Measurements from ENCODE around the gene DENND1B.
"Not testable (repeated sequence)": the region's sequence is repeated elsewhere in the genome, so short reads cannot be mapped to it uniquely, and the experiment has no call there.

DENND1B gene

DNA sequence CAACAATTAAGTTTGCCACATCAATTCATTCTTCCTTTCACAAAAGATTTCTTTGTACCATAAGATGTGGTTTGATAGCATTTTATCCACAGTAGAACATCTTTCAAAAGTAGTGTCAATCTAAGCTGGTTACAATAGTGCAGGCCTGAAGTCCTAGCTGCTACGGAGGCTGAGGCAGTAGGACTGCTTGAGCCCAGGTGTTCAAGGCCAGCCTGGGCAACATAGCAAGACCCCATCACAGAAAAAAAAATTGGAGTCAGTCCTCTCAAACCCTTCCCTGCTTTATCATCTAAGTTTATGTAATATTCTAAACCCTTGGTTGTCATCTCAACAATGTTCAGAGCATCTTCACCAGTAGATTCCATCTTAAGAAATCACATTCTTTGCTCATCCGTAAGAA, 31.7 kb downstream of the DENND1B start:
- no peak for DNase-seq (ENCODE audit: low spot score)

DNA sequence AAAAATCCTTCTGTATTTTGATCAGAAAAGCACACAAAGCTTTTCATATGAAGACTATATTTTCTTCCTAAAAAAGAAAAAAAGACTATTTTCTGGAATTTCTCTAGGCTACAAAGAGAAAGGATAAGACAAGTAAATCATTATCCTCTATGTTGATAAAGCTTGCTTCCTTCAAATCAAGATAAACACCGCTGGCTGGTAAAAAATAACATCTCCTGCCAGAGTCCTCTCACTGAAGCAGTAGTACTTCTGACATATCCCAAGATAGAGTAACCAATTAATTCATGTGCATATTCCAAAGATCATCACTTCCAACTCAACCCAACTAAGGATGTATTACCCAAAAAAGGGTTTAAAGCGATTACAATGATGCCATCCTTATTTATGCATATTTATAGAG, 34.3 kb downstream of the DENND1B start:
- DNase-seq (ENCODE audit: low spot score): no peak

DNA sequence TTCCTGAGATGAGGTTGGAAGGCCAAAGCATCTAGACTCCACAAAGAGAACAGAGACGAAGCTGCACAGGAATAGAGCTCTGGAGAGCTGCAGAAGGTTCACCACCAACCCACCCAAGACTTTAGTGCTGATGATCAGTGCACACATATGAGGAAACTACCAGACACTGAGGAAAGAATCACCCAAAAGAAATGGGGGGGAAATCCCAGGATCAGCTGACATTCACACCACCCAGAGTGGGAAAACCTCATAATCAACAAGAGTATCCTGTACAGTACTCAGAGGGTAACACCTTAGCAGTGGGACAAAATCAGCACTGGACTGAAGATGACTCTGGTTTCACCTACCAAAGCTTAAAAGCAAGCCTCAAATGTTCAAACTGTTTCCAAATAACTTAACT, 36.4 kb downstream of the DENND1B start:
- DNase-seq (ENCODE audit: low spot score): no peak

DNA sequence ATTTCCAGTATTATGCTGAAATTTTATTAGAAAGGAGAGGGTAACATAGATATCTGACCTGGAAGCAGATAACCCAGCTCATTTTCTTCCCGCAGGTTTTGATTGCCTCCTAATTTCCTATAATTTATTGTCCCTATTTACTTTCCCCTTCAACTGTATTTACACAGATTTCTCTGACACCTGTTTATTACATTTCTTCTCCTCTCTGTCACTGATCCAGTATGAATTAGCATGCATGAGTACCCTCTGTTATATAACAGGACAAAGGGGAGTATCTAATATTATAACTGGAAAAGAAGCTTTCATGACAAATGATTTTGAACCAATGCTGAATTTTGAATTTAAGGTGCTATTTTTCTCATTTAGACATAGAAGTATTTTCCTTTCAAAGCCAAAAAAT, 37.4 kb downstream of the DENND1B start:
- no peak for DNase-seq (ENCODE audit: low spot score)

DNA sequence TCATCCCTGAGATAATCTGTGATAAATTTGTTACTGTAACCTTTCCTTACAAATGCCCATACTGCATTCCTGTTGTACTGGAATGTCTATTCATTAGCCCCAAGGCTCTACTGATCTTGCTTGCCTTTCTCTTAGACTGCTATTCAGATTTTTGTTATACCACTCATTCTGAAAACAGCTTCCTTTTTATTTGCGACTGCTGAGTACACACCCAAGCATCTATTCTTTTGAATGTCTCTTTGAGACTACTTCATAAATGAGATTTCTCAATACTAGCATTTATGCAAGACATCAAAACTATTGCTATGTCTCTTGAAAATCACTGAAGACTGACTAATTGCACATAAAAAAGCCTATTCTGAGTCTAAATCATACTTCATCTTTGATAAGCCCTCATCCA, 38.6 kb downstream of the DENND1B start:
- DNase-seq (ENCODE audit: low spot score): no peak

DNA sequence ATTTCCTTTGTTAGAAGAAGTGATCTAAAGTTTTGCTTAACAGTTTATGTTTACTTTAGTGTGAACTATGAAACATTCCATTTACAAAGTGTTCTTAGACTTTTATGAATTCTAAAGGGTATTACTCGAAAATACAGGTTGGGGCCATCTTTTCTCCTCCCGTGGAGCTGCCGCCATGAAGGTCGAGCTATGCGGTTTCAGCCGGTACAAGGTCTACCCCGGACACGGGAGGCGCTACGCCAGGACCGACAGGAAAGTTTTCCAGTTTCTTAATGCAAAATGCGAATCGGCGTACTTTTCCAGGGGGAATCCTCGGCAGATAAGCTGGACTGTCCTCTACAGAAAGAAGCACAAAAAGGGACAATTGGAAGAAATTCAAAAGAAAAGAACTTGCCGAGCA, 39.8 kb downstream of the DENND1B start:
- no peak for DNase-seq (ENCODE audit: low spot score)

DNA sequence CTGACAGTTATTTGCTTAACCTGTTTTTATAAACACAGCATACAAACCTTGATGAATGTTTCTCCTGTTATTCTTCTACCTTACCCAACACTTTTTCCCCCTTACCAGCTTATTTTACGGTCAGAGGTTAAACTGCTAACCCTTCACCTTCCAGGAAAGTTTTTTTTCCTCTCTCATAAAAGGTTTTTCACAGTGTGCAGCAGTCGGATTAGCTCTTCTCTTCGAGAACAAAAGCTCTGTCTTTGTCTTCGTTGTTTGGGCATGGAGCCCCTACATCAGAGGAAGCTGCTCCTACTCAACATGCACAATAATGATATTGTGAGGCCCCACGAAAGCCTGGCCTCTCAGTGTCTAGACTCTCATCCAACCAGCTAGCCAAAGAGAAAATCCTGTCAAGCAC, 42.0 kb downstream of the DENND1B start:
- no peak for DNase-seq (ENCODE audit: low spot score)

DNA sequence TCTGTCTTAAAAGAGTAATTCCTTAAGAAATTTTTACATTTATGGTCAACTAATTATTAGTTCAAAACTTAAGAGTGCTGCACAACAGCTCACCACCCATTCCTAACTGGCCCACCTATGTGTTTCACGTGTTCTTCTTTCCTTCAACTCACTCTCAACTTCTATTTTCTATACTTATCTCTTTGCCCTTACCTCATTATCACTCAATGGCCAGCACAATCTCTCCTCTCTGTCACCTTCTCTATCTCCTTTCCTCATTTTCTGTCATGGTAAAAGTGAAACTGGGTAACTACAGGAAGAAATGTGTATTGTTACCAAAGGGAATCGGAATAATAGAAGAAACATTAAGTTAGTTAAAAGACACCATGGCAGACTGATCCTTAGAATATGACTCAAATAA, 43.1 kb downstream of the DENND1B start:
- DNase-seq (ENCODE audit: low spot score): no peak

DNA sequence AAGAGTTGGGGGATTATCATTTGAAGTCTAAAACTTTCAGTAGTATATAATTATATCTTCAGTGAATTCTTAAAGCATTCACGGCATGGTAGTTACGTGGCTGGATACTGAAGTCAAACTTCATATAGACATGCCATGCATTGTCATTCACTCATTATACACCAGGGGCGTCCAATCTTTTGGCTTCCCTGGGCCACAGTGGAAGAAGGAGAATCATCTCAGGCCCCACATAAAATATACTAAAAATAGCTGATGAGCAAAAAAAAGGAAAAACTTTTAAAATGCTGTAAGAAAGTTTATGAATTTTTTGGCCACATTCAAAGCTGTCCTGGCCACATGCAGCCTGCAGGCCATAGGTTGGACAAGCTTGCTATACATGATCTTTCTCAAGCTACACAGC, 43.8 kb downstream of the DENND1B start:
- no peak for DNase-seq (ENCODE audit: low spot score)

DNA sequence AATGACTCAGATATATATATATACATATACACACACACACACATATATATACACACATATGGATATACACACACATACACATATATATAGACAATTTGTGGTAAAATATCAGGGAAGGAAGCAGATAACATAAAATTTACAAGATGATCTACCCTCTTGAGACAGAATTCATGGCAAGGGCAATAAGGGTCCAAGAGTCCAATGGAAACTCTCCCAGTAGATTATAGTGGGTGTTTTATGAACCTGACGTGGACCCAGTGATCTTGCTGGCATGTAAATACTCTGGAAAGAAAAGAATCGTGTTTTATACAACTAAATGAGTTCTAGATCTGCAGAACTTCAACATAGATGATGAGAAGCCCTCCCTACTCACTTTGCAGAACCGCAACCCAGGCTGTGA, 49.3 kb downstream of the DENND1B start:
- DNase-seq (ENCODE audit: low spot score): no peak

DNA sequence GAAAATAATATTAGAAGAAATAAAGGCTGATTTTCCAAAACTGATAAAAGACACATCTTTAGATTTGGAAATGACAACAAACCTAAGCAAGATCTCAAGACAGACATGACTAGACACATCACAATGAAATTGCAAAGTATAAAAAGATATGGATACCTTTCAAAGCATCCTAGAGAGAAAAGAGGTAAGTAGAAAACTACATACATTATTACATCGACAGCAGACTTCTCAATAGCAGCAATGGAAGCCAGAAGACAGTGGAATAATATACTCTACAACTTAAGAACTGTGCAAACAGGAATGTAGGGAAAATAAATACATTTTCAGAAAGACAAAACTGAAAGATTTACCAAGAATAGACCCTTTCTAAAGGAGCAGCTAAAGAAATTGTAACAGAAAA, 50.2 kb downstream of the DENND1B start:
- DNase-seq (ENCODE audit: low spot score): no peak

DNA sequence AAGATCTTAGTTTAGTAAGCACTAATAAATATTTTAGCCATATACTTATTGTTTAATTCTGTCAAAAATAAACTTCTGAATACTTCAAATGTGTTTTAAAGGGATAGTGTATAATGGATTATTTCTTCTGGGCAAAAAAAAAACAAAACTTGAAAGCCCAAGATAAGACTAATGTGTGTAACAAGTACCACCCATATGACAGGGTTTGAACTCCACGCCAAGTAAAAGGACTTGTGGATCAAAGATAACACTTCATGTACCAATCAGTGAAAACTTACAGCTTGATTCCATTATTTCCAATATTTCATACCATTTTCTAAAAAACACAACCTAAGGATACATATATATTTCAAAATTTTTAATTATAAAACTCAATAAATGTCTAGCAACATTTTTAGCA, 59.5 kb downstream of the DENND1B start:
- no peak for DNase-seq (ENCODE audit: low spot score)

DNA sequence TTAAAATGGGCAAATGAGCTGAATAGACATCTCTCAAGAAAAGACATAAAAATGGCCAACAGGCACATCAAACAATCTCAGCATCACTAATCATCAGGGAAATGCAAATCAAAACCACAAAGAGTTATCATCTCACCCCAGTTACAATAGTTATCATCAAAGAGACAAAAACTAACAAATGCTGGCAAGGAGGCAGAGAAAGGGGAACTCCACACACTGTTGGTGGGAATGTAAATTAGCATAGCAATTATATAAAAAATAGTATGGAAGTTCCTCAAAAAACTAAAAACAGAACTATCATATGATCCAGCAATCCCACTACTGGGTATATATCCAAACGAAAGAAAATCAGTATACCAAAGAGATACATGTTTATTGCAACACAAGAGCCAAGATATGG, 68.7 kb downstream of the DENND1B start:
- no peak for DNase-seq (ENCODE audit: low spot score)

DNA sequence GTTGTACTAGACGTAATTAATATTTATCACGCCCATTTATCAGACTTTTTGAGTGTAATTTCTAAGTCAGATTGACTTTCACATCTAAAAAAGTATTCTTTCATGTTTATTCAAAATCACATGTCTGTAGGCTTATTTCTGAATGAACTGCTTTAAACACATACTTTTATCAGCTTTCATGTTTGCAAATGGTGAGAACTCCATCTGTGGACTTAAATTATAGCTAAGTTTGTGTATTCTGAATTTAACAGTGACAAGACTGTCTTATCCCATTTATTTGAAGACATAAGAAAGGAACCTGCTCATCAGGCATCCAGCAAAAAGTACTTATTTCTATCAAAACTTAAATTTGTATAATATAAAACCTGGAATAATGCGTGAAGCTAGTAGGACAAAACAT, 69.3 kb downstream of the DENND1B start:
- no peak for DNase-seq (ENCODE audit: low spot score)

DNA sequence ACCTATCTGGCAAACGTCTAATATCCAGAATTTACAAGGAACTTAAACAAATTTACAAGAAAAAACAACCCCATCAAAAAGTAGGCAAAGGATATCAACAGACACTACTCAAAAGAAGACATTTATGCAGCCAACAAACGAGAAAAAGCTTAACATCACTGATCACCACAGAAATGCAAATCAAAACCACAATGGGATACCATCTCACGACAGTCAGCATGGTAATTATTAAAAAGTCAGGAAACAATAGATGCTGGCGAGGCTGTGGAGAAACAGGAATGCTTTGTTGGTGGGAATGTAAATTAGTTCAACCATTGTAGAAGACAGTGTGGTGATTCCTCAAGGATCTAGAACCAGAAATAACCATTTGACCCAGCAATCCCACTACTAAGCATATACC, 74.6 kb downstream of the DENND1B start:
- not testable (repeated sequence) for DNase-seq (ENCODE audit: low spot score)

DNA sequence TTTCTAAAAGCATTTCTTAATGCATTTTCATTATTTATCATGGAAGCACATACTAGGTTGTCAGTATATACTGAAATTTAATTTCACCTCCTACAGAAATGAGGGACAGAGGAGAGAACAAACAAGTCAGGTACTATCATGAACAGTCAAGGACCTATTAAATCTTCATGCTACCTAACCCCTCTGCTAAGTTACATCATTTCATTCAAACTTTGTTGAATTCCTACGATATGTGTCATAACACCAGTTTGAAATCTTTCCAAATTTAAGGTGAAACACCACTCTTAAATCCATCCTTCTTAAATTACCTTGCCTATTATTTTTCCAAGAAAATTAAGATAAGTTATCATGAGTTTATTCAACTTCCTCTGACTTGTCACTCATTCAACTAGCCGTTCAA, 78.9 kb downstream of the DENND1B start:
- no peak for DNase-seq (ENCODE audit: low spot score)

DNA sequence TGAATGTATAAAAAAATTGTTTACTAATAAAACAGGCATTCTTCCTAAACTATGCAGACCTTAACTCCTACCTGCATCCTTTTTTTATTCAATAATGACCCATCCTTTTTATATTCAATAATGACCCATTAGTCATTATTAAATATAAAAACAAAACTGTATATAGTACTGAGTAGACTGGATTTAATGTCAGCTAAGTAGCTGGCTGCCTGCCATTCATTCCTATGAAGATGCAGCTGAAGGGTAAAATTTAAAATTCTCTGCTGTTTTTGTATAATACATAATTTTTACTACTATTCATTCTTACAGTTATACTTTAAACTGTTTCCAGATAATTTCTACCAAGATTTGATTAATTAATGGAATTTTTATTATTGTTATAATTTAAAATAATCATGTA, 79.3 kb downstream of the DENND1B start:
- no peak for DNase-seq (ENCODE audit: low spot score)

DNA sequence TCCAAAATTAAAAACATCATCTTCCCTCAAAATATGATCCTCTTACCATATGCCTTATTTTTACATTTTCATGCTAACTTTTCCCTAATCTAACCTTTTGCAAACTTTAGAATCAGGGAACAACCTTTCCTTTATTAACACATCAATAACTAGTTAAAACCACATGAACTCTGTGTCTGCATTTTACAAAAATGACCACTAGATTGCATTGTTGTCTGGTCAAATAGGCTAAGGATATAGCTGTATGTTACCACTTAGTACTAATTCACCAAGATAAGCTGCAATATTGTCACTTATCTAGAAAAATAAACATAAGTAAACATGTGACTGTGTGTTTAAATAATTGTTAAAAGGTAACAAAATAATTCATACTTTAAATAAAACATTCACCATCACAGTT, 82.3 kb downstream of the DENND1B start:
- DNase-seq (ENCODE audit: low spot score): no peak

DNA sequence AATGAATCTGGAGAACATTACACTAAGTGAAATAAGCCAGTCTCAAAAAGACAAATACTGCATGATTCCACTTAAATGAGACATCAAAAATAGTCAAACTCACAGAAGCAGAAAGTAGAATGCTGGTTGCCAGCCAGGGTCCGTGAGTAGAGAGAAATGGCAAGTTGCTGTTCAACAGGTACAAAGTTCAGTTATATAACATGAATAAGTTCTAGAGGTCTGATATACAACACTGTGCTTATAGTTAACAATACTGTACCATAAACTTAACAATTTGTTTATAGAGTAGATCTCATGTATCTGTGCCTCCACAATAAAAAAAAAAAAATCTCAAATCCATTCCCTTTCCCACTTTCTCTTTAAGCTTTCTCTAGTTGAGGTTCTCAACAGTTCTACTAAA, 83.5 kb downstream of the DENND1B start:
- DNase-seq (ENCODE audit: low spot score): no peak

DNA sequence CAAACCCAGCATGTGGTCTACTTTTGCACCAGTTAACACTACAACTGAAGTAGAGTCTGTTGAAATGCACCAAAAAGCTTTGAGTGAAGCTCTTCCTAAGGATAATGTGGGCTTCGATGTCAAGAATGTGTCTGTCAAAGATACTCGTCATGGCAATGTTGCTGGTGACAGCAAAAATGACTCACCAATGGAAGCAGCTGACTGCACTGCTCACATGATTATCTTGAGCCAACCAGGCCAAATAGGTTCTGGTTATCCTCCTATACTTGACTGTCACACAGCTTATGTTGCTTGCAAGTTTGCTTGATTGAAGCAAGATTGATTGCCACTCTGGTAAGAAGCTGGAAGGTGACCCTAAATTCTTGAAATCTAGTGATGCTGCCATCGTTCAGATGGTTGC, 85.2 kb downstream of the DENND1B start:
- DNase-seq (ENCODE audit: low spot score): no peak

DNA sequence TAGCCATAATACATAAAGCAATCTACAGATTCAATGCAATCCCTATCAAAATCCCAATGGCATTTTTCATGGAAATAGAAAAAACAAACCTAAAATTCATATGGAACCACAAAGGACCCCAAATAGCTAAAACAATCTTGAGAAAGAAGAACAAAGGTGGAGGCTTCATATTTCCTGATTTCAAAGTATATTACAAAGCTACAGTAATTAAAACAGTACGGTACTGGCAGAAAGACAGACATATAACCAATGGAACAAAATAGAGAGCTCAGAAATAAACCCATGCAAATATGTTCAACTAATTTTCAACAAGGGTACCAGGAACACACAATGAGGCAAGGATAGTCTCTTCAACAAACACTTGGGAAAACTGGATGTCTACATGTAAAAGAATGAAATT, 87.0 kb downstream of the DENND1B start:
- DNase-seq (ENCODE audit: low spot score): no peak

DNA sequence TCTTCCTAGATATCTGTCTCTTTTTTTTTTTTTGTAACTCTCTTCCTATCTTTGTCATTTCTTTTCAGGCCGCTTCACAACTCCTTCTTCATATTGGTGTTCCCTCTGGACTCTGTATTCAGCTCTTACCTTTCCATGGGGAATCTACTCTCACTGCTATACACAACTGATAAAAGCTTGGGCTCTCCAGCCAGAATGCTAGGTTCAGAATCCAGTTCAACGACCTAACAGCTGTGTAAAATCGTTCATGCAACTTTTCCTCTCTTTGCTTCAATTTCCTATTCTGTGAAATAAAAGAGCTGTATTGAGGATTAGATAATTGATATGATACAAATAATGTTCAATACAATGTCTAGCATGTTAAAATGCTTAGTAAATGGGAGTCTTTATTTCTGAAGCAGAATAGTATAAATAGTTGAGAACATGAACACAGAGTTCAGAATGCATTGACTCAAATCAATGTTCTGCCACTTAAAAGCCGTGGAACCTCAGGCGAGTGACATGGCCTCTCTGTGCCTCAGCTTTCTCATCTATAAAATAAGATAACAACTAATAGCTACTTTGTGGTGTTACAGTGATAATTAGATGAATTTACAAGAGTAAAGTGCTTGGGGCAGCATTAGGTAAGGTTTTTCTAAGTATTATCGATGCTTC, 88.5 kb downstream of the DENND1B start:
- no peak for DNase-seq (ENCODE audit: low spot score)

DNA sequence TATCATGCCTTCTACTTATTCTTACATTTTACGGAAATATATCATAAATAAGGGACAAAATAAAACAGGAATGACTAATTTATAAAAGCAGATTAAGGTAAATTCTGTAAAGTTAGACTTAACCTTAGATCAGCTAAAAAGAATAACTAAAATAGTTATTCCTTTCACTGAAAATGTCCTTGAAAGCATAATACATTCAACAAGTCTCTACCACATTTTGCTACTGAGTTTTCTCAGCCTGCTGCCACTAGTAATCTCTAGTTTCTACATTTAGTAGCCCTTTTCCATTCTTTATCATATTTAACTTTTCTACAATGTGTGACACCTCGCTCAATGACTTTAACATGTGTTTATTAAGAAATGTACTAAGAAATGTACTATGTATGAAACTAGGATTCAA, 89.0 kb downstream of the DENND1B start:
- no peak for DNase-seq (ENCODE audit: low spot score)

DNA sequence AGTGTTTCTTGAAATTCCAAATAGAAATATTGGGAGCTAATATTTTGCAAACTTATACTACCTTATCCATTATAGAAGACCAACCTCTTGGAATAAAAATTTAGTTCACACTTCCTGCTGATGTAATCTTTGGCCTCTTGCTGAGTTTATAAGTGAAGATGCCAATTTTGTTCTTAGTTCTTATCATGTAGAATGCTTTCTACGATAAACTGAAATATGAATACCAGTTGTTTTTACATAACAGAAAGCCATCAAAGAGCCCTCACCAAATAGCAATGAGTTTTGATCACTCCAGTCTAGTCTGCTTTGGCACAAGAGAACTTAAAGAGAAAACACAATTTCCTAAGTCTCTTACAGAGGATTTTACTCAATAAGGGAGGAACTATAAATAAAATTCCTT, 89.5 kb downstream of the DENND1B start:
- DNase-seq (ENCODE audit: low spot score): no peak
